NOMO-1 treated with dmso at 0.1 percent for 144 hours (cell line): ENCODE data around the gene RIOK2.
"Not testable (repeated sequence)": the region's sequence is repeated elsewhere in the genome, so short reads cannot be mapped to it uniquely, and the experiment has no call there.

ENCODE experiments used
- DNase-seq: peaks from one replicate; lab custom pipeline; 2025; ENCODE audit not compliant: unreplicated experiment; lab: John Stamatoyannopoulos, UW

The RIOK2 gene

GRCh38 chr5:97183100-97183929 is at the start of gene RIOK2:
RIOK2 (minus strand) TSS chr5:97183247; CDS start chr5:97183191, 56 bp downstream.
- DNase-seq: peak; percentile 96

DNA sequence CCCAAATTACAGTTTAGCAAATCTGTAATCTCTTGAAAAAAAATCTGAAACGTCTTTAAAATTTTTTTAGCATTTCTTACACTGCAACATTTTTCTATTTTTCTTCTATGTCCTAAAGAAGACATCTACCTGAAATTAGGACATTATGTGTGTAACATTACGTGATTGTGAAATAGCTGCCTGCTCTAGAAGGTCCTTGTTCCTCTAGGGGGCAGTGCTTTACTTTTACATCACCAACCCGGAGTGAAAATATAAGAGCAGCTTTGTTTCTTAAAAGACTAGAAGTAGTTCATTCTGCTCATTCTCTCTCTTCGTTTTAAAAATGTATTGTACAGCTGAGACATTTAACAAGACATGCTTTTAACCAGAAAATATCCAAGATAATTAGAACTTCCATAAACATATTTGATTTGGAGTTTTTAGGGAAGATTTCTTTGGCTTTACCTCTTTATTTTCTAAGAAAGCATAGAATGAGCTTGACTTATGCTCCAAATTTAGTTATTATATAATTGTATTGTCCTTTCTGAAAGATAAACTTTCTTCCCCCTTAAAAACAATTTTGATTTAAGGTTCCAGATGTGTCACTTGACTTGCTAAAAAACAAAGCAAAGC is 48.1 kb upstream of the RIOK2 start:
- DNase-seq: peak; percentile 33

DNA sequence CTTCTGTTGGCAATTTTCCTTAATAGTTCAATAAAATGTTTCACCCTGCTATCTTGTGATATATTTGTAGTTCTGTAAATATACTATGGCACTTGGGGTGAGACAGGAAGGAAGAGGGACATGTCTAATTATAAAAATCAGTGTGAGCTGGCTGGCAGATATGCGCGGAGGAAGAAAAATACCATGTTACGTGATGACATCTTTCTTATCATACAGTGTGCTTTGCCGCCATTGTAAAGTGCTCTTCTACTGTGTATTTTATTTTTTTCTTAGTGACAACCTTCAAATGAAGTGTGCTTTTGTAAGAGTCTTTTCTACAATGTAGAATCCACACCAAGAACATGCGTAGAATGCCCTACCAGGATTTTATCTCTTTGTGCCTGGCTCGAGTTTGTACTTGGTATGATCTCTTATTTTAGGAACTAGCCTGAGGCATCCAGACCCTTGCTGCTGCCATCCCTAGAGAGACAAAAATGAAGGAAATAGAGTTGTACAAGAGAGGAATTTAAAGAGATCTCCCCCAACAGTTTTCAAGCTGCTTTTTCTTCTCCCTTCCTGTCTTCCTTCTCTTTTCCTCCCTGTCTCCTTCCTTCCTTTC is 46.7 kb upstream of the RIOK2 start:
- DNase-seq: no peak

DNA sequence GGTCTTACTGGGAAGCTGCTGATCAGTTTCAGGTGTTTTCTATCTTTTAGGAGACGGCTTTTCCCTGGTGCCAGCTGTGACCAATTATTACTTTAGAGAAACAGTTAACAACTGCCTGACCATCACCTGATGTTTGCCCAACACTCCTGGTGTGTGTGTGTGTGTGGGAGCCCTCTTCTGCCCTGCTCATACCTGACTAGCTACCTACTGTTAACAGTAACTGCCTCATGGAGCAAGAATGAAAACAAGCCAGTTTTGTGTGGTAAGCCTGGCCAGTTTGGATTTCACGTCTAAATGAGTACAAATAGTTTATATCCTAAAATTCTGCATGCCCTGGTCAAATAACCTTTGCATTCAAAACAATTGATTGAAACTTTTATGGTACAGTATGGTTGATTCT is 46.1 kb upstream of the RIOK2 start:
- no peak for DNase-seq

DNA sequence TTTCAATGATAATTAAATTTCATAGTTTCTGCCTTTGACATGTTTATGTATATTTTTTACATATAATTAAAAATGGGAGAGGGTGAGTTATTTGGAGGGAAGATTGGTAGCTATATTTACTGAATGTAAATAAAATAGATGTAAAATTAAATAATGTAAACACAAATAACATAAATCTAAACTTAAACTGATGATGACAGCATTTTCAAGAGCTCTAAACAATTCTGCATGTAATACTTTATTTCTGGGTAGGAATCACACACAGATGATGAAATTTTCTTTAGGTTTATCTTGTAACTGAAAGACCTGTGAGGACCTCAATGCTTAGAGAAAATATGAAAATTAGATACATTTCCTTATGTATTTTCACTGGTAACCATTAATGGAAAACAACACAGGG is 42.2 kb upstream of the RIOK2 start:
- no peak for DNase-seq

- DNase-seq: no peak
Measured at GRCh38 chr5:97224112-97224750, 41.2 kb upstream of the RIOK2 start.

GRCh38 chr5:97223596-97223995 is 40.5 kb upstream of the RIOK2 start:
- DNase-seq: no peak

GRCh38 chr5:97209343-97209742 is 26.3 kb upstream of the RIOK2 start:
- DNase-seq: no peak

GRCh38 chr5:97208714-97209113 is 25.7 kb upstream of the RIOK2 start:
- no peak for DNase-seq

- DNase-seq: no peak
Measured at GRCh38 chr5:97208184-97208713, 25.2 kb upstream of the RIOK2 start.

DNA sequence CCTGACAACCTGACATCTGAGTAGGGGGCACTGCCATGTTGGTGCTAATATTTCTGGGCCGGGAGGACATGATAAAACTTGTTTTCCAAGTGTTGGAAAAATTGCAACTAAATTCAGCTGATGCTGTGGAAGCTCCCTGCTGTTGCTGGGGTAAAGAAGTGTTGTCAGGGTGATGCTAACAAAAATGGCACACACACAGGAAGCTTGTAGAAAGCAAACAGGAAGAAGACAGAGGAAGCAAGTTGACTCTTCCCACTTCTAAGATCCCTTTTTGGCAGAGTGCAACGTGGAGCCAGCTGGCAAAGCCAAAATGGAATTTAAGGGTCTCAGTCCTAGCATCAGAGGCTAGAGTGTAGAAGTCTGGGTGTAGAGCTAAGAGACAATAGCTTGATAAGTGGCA is 11.3 kb upstream of the RIOK2 start:
- no peak for DNase-seq

DNA sequence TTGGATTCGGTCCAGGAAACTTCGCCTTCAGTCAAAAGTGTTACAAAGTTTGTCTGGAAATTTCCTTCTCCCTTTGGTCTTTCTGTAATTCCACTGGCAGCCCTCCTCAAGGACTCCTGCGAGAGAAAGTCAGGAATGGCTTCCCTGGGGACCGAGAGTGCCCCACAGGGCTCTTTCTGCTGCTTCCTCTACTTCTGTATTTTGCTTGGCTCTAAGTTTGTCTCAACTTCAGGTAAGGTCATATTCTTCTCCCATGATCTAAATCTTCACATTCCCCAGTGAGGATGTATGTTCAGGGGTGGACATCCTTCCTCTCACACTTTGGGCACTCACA is 10.3 kb upstream of the RIOK2 start:
- DNase-seq: no peak

DNA sequence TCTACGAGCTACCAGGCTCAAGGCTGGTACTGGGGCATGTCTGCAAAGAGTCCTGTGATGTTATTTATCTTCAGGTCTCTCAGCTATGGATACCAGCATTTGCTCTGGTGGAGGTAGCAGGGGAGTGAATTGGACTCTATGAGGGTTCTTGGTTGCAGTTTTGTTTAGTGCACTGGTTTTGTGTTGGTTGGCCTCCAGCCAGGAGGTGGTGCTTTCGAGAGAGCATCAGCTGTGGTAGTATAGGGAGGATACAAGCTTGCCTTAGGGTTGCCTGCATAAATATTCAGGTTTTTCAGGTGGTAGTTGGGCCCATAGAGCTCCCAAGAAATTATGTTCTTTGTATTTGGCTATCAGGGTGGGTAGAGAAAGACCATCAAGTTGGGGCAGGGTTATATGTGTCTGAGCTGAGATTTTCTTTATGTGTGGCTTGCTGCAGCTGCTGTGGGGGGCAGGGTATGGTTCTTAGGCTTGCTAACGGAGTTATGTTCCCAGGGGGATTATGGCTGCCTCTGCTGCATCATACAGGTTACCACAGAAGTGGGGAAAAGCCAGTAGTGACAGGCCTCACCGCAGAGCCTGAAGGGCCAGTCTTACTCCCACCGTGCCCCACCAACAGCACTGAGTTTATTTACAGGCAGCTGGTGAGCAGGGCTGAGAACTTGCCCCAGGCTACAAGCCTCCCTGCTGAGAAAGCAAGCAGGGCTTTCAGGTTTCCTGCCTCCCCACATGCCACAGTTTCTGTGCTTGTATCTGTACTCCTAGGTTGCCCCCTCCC is 9.7 kb upstream of the RIOK2 start:
- DNase-seq: no peak

- no peak for DNase-seq
Measured at GRCh38 chr5:97191893-97192292, 8.8 kb upstream of the RIOK2 start.

DNA sequence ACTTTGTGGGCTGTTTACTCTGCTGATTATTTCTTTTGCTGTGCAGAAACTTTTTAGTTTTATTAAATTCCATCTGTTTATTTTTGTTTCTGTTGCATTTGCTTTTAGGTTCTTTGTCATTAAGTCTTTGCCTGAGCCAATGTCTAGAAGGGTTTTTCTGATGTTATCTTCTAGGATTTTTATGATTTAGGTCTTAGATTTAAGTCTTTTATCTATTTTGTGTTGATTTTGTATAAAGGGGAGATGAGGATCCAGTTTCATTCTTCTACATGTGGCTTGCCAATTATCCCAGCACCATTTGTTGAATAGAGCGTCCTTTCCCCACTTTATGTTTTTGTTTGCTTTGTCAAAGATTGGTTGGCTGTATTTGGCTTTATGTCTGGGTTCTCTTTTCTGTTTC is 6.5 kb upstream of the RIOK2 start:
- DNase-seq: not testable (repeated sequence)

DNA sequence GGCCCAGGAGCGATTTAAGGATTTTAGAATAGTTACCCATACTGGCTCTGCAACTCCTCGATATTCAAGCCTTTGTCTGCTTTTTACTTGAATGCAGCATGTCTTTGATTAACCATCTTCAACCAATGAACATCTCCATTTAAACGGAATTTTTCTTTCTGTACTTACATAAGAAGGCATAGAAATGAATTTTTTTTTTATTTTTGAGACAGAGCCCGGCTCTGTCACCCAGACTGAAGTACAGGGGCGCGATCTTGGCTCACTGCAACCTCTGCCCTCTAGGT is 825 bp upstream of the RIOK2 start:
- no peak for DNase-seq

DNA sequence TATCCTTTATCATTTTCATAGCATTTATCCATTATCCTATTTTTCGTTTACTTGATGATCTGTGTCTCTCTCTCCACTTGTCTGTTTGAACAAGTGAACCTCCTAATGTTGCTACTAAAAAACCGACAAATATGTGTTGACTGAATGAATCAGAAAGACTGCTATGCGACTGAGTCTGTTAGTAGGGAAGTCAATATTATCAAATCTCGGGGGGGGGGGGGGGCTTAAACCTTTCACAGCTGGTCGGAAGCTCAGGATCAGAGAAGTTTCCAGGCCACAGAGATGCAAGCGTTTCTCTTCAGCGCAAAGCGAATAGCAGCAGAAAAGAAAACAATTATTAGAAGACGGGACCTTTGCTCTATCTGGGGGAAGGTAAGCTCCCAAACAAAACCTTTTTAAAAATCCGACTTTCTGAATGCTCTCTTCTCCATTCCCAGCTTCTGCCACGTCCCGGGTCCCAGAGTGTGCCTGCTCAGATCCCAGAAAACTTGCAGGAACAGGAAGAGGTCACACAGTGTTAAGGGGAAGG is 412 bp downstream of the RIOK2 start:
- DNase-seq: no peak

GRCh38 chr5:97181856-97182545 is 1.0 kb downstream of the RIOK2 start:
- no peak for DNase-seq

DNA sequence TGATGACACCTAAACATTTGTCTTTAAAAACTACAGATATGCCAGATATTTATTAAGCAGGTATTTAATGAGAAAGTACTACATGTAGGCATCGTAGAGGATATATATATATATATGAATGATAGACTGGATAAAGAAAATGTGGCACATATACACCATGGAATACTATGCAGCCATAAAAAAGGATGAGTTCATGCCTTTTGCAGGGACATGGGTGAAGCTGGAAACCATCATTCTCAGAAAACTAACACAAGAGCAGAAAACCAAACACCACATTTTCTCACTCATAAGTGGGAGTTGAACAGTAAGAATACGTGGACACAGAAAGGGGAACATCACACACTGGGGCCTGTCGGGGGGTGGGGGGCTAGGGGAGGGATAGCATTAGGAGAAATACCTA is 3.6 kb downstream of the RIOK2 start:
- DNase-seq: not testable (repeated sequence)

DNA sequence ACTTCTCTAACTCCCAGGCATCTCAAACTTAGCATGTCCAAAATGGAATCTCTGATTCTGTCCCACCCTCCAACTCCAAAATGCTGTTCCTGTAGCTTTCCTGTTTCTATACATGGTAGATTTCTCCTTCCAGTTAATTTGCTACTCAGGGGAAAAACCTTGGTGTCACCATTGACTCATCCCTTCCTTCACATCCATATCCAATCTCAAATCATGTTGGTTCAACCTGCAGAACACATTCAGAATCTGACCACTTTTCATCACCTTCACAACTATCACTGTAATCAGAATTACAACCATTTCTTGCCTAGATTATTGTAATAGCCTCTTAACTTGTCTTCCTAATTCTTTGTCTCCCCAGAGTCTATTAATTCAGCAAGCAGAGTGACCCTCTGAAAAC is 10.8 kb downstream of the RIOK2 start:
- DNase-seq: no peak
